Panc1 (cell line): ENCODE measurements around the gene SLC66A2.

Source experiments
- CTCF ChIP-seq: fragments of 450-650 bp; IDR thresholded peaks from 2 replicates; pipeline ENCODE4 v1.5.1; 2017; ENCODE audit warnings: mild to moderate bottlenecking
- POLR2AphosphoS5 ChIP-seq: IDR thresholded peaks from 2 replicates; pipeline ENCODE4 v1.6.1; 2012; ENCODE audit warnings: mild to moderate bottlenecking, low read depth, low read length, moderate library complexity
- REST ChIP-seq, 2 experiments: IDR thresholded peaks; 2 replicates each; pipeline ENCODE4 v1.6.1; 2011 to 2012; ENCODE audit warnings: low read depth in 2 of 2, control low read depth in 1 of 2, low read length in 1 of 2, mild to moderate bottlenecking in 1 of 2, moderate library complexity in 1 of 2; ENCODE audit not compliant: insufficient read depth in 1 of 2
- TCF7L2 ChIP-seq: IDR thresholded peaks from 2 replicates; pipeline ENCODE4 v1.6.1; 2011; ENCODE audit warnings: mild to moderate bottlenecking, low read depth, low read length, inconsistent platforms

GRCh38 chr18:79915161-79916127 is 36.0 kb downstream of the SLC66A2 start:
- no peak for TF ChIP-seq REST (IDR thresholded peaks at IDR 0.05; ENCODE audit: insufficient read depth in 1 of 2, low read depth in 2 of 2, low read length in 1 of 2)
- no peak for TF ChIP-seq CTCF
- TF ChIP-seq TCF7L2 = no peak
- TF ChIP-seq POLR2AphosphoS5 = no peak
